HEK293 (cell line): ENCODE measurements around the gene ZFPM1.

ENCODE experiments used
- CTCF ChIP-seq: fragments of 450-650 bp; formaldehyde crosslinking; IDR thresholded peaks from 2 replicates; pipeline ENCODE4 v1.5.1; 2016; ENCODE audit warnings: missing biosample characterization, missing genetic modification characterization
- KLF10 ChIP-seq: fragments of 450-650 bp; IDR thresholded peaks from 2 replicates; pipeline ENCODE4 v1.5.1; 2018; ENCODE audit warnings: missing biosample characterization, mild to moderate bottlenecking, missing genetic modification characterization
- SP7 ChIP-seq: fragments of 450-650 bp; formaldehyde crosslinking; IDR thresholded peaks from 2 replicates; pipeline ENCODE4 v1.5.1; 2016; ENCODE audit warnings: missing biosample characterization, missing genetic modification characterization
- WT1 ChIP-seq: fragments of 450-650 bp; formaldehyde crosslinking; IDR thresholded peaks from 2 replicates; pipeline ENCODE4 v1.5.1; 2016; ENCODE audit warnings: missing biosample characterization, missing genetic modification characterization
- YY1 ChIP-seq: fragments of 450-650 bp; formaldehyde crosslinking; IDR thresholded peaks from 2 replicates; pipeline ENCODE4 v1.5.1; 2018; ENCODE audit warnings: missing biosample characterization, missing genetic modification characterization
- ZBTB21 ChIP-seq: fragments of 450-650 bp; formaldehyde crosslinking; IDR thresholded peaks from 2 replicates; pipeline ENCODE4 v1.5.1; 2017; ENCODE audit warnings: missing biosample characterization, missing genetic modification characterization
- ZNF362 ChIP-seq: fragments of 450-650 bp; formaldehyde crosslinking; IDR thresholded peaks from 2 replicates; pipeline ENCODE4 v1.5.1; 2016; ENCODE audit warnings: missing biosample characterization, missing genetic modification characterization
- TF ChIP-seq, protein P1 (sequence below): fragments of 450-650 bp; formaldehyde crosslinking; IDR thresholded peaks from 2 replicates; pipeline ENCODE4 v1.5.1; 2016; ENCODE audit warnings: missing biosample characterization, missing genetic modification characterization

- TF ChIP-seq KLF10 (tag by site-specific recombination) (no peak), ZNF362 (no peak), WT1 (tag by site-specific recombination) (no peak), CTCF (tag by site-specific recombination) (no peak), ZBTB21 (no peak), YY1 (tag by site-specific recombination) (no peak), SP7 (tag by site-specific recombination) (no peak)
- TF ChIP-seq, protein P1, sequence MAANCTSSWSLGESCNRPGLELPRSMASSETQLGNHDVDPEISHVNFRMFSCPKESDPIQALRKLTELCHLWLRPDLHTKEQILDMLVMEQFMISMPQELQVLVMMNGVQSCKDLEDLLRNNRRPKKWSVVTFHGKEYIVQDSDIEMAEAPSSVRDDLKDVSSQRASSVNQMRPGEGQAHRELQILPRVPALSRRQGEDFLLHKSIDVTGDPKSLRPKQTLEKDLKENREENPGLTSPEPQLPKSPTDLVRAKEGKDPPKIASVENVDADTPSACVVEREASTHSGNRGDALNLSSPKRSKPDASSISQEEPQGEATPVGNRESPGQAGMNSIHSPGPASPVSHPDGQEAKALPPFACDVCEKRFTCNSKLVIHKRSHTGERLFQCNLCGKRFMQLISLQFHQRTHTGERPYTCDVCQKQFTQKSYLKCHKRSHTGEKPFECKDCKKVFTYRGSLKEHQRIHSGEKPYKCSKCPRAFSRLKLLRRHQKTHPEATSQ (tag by site-specific recombination): no peak
These were observed 66.2 kb downstream of the ZFPM1 start for GRCh38 chr16:88519240-88519639.
